ENCODE results near the gene ANKS6. TPM values are rescaled to one million over a fixed set of nuclear protein-coding genes. Genes with fewer than 3 reads are reported as not detected.

The ANKS6 gene
- total and polyA plus RNA-seq, 9 of the 15 experiments (the other 6 are each of a cell fraction or from before 2014, with no cell fraction given) = 9.9 to 74.5 (median 36.9) TPM

DNA sequence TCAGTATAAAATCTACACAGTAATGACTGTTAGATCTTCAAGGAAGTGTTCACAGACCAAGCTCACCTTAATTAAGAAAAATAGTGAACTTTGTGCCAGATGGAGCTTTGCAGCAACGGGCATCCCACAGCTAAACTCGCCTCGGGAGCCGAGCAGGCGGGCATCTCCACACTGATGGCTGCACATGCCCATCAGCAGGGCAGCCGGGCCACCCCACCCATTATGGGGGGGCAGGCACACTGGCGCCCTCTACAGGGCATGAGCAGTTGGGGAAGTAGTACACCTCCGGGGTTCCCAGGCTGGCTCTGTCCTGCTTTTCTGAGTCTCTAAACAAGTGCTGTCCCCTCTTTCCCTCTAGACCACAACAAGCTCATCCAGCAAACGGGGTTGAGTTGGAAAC is 21.6 kb downstream of the ANKS6 start:
- no peaks in the 10 kb centered on the region for H4K20me1 ChIP-seq (replicated peaks; ENCODE audit: control insufficient read depth, insufficient read depth, low read length)
- 73% methylated on average over 9 of the region's 9 CpGs for WGBS (ENCODE audit: insufficient coverage, low coverage, missing lambda C conversion rate)
- H3K9me3 ChIP-seq (replicated peaks; ENCODE audit: control insufficient read depth, insufficient read depth, low read depth, low read length) = no peaks in the 10 kb centered on the region
- no peak overlapping the region for H3K4me2 ChIP-seq (ENCODE audit: insufficient read depth, low read length)
- no peak overlapping the region for H3K9ac ChIP-seq (ENCODE audit: insufficient read depth in 1 of 2, low read depth in 2 of 2, low read length in 2 of 2)
- peak; percentile 90 for ATAC-seq
- FAIRE-seq = no peak
- peaks cover 82% of the 10 kb centered on the region for H3K36me3 ChIP-seq (ENCODE audit: control insufficient read depth, insufficient read depth, low read length)
- no peak overlapping the region for H2AFZ ChIP-seq (ENCODE audit: low read depth, low read length)
- intact Hi-C loops (cut with micrococcal nuclease) (loop anchor here (2.0 to 5.0 kb wide), 2 partner anchors 237 to 460 kb away; no protein-coding TSS in a partner anchor), in situ Hi-C loops (cut with MboI) (loop anchor here (10.0 to 25.0 kb wide), 2 partner anchors 460 to 862 kb away; partner anchors contain the start of gene TRMO)
- ChIA-PET CTCF (ENCODE audit: low intra/inter-chr PET ratio) (interaction anchor here (0.6 to 3.2 kb wide), 5 partner anchors 238 to 851 kb away, joined by 3 to 18 read pairs (median 6); partner anchors contain the start of gene TRMO), POLR2A (interaction anchor here (0.6 to 1.9 kb wide), 2 partner anchors 14 to 122 kb away, joined by 3 to 8 read pairs; no protein-coding TSS in a partner anchor)
- no TSS peak for BruUV-seq (replicated peaks)
- no peaks in the 10 kb centered on the region for H3K27me3 ChIP-seq (ENCODE audit: control insufficient read depth in 2 of 2, insufficient read depth in 2 of 2, low read length in 2 of 2)
- peak; percentile 62 to 83 (median 78) for DNase-seq (ENCODE audit: extremely low read depth in 1 of 4, low spot score in 3 of 4)
- no peak overlapping the region for H3K27ac ChIP-seq (ENCODE audit: extremely low read depth, low read depth, low read length)
- H3K4me3 ChIP-seq = no peak overlapping the region
- peaks cover 0 to 3% of the 10 kb centered on the region in 2 experiments; a peak in 1 of 5 replicates for H3K4me1 ChIP-seq (replicated peaks in 1 of 2; ENCODE audit: control insufficient read depth in 2 of 2, insufficient read depth in 2 of 2, low read length in 2 of 2)
- no peaks in the 10 kb centered on the region for H3K79me2 ChIP-seq (ENCODE audit: control insufficient read depth, insufficient read depth, low read length)
- H3K9me1 ChIP-seq (ENCODE audit: control insufficient read depth, insufficient read depth, low read length) = peaks cover 2% of the 10 kb centered on the region
- TF ChIP-seq, protein P1, sequence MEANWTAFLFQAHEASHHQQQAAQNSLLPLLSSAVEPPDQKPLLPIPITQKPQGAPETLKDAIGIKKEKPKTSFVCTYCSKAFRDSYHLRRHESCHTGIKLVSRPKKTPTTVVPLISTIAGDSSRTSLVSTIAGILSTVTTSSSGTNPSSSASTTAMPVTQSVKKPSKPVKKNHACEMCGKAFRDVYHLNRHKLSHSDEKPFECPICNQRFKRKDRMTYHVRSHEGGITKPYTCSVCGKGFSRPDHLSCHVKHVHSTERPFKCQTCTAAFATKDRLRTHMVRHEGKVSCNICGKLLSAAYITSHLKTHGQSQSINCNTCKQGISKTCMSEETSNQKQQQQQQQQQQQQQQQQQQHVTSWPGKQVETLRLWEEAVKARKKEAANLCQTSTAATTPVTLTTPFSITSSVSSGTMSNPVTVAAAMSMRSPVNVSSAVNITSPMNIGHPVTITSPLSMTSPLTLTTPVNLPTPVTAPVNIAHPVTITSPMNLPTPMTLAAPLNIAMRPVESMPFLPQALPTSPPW (CRISPR knock-in tag; IDR thresholded peaks at IDR 0.05) = peak; percentile 74
- TF ChIP-seq XRCC5 (IDR thresholded peaks at IDR 0.05; ENCODE audit: low read depth, low read length) (0 out of 2 replicates have a peak, but pooled peaks have one; percentile 72), SMARCE1 (IDR thresholded peaks at IDR 0.05) (no peak), HMG20A (CRISPR knock-in tag; conservative IDR thresholded peaks at IDR 0.05) (no peak), ATF7 (IDR thresholded peaks at IDR 0.05) (no peak), RBFOX2 (IDR thresholded peaks at IDR 0.05; ENCODE audit: low read depth, low read length) (no peak), ZNF586 (CRISPR knock-in tag; conservative IDR thresholded peaks at IDR 0.05) (no peak), PURB (CRISPR knock-in tag; IDR thresholded peaks at IDR 0.05; ENCODE audit: low read depth) (no peak)
- TF ChIP-seq, protein P2, sequence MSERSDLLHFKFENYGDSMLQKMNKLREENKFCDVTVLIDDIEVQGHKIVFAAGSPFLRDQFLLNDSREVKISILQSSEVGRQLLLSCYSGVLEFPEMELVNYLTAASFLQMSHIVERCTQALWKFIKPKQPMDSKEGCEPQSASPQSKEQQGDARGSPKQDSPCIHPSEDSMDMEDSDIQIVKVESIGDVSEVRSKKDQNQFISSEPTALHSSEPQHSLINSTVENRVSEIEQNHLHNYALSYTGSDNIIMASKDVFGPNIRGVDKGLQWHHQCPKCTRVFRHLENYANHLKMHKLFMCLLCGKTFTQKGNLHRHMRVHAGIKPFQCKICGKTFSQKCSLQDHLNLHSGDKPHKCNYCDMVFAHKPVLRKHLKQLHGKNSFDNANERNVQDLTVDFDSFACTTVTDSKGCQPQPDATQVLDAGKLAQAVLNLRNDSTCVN (CRISPR knock-in tag; IDR thresholded peaks at IDR 0.05) = no peak
- TF ChIP-seq, protein P3, sequence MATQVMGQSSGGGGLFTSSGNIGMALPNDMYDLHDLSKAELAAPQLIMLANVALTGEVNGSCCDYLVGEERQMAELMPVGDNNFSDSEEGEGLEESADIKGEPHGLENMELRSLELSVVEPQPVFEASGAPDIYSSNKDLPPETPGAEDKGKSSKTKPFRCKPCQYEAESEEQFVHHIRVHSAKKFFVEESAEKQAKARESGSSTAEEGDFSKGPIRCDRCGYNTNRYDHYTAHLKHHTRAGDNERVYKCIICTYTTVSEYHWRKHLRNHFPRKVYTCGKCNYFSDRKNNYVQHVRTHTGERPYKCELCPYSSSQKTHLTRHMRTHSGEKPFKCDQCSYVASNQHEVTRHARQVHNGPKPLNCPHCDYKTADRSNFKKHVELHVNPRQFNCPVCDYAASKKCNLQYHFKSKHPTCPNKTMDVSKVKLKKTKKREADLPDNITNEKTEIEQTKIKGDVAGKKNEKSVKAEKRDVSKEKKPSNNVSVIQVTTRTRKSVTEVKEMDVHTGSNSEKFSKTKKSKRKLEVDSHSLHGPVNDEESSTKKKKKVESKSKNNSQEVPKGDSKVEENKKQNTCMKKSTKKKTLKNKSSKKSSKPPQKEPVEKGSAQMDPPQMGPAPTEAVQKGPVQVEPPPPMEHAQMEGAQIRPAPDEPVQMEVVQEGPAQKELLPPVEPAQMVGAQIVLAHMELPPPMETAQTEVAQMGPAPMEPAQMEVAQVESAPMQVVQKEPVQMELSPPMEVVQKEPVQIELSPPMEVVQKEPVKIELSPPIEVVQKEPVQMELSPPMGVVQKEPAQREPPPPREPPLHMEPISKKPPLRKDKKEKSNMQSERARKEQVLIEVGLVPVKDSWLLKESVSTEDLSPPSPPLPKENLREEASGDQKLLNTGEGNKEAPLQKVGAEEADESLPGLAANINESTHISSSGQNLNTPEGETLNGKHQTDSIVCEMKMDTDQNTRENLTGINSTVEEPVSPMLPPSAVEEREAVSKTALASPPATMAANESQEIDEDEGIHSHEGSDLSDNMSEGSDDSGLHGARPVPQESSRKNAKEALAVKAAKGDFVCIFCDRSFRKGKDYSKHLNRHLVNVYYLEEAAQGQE (IDR thresholded peaks at IDR 0.05; ENCODE audit: borderline replicate concordance) = 0 out of 2 replicates have a peak, but pooled peaks have one; percentile 27
- TF ChIP-seq, protein P3 (CRISPR knock-in tag; IDR thresholded peaks at IDR 0.05; ENCODE audit: low read depth) = no peak

Data from K562 (cell line).